GM12892 (cell line): ENCODE data around the gene CPLX1.
"Not testable (repeated sequence)": the region's sequence is repeated elsewhere in the genome, so short reads cannot be mapped to it uniquely, and the experiment has no call there.

Experiments used
- DNase-seq: peaks from one replicate; pipeline ENCODE4 v3.0.0; 2011; ENCODE audit not compliant: insufficient read length
- FAIRE-seq: peaks from 2 replicates; lab custom pipeline; 2011; peaks lifted over from hg19 to GRCh38; lab: Jason Lieb, UNC
- POLR2A ChIP-seq: IDR thresholded peaks from 2 replicates; pipeline ENCODE4 v1.6.1; 2011; ENCODE audit warnings: low read depth, low read length, control low read depth
- POLR2AphosphoS5 ChIP-seq: IDR thresholded peaks from 2 replicates; pipeline ENCODE4 v1.6.1; 2011; ENCODE audit warnings: low read depth, low read length, control low read depth
- TAF1 ChIP-seq: IDR thresholded peaks from 2 replicates; pipeline ENCODE4 v1.6.1; 2011; ENCODE audit warnings: low read depth, mild to moderate bottlenecking, control low read depth, low read length, borderline replicate concordance

CPLX1 gene

DNA sequence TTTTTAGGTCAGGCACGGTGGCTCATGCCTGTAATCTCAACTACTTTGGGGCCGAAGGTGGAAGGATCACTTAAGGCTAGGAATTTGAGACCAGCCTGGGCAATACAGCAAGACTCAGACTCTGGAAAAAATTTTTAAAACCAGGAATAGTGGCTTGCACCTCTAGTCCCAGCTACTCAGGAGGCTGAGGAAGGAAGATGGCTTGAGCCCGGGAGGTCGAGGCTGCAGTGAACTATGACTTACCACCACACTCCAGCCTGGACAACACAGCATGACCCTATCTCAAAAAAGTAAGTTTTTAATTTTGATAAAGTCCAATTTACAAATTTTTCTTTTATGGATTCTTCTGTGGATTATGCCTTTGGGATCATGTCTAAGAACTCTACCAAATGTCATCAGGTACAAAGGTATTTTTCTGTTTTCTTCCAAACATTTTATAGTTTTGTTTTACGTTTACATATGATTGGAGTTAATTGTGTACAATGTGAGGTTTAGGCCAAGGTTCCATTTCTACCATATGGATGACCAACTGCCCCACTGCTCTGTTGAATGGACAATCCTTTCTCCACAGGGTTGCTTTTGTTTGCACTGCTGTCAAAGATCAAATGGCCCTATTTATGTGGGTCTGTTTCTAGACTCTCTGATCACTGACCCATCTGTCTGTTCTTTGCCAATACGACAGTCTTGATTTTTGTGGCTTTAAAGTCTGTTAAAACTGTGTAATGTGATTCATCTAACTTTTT lies 48.2 kb downstream of the CPLX1 start:
- FAIRE-seq (no peak), DNase-seq (no peak)
- TF ChIP-seq POLR2A, result no peak; the same call in 1 of the 2 replicates

DNA sequence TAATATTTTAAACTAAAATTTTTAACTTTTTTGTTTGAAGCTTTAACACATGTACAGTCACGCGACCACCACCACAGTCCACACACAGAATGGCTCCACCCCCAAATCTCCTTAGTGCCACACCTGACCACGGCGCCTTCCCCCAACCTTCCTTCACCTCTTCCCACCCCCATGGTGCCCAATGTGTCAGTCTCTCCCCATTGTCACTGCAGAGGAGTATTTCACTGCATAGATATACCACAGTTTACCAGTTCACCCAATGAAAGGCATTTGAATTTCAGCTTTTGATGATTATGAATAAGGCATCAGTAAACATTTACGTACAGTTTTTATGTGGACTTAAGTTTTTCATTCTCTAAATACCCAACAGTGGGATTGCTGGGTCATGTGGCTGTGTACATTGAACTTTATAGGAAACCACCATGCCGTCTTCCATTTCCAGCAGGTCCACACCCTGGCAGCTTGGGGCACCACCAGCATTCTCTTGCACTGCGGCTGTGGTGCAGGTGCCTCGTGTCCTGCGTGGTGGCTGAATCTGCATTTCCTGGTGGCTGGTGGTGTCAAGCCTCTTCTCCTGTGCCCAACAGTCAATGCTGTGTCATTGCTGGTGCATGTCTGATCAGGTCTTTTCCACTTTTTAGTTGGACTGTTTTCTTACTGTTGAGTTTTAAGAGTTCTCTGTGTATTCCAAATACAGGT lies 49.0 kb downstream of the CPLX1 start:
- DNase-seq (no peak), FAIRE-seq (no peak)
- TF ChIP-seq POLR2A, result peak; percentile 21; the same call in 1 of the 2 replicates
- TF ChIP-seq TAF1, result no peak
- peak; percentile 46; the same call in 1 of the 2 replicates for TF ChIP-seq POLR2AphosphoS5

GRCh38 chr4:775485-775884 lies 50.4 kb downstream of the CPLX1 start:
- FAIRE-seq, DNase-seq: not testable (repeated sequence)

DNA sequence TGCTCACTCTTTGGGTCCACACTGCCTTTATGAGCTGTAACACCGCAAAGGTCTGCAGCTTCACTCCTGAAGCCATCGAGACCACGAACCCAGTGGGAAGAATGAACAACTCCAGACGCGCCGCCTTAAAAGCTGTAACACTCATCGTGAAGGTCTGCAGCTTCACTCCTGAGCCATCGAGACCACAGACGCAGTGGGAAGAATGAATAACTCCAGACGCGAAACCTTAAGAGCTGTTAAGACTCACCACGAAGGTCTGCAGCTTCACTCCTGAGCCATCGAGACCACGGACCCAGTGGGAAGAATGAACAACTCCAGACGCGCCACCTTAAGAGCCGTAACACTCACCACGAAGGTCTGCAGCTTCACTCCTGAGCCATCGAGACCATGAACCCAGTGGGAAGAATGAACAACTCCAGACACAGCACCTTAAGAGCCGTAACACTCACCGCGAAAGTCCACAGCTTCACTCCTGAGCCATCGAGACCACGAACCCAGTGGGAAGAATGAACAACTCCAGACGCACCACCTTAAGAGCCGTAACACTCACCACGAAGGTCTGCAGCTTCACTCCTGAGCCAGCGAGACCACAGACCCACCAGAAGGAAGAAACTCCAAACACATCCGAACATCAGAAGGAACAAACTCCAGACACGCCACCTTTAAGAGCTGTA lies 51.4 kb downstream of the CPLX1 start:
- not testable (repeated sequence) for DNase-seq, FAIRE-seq

DNA sequence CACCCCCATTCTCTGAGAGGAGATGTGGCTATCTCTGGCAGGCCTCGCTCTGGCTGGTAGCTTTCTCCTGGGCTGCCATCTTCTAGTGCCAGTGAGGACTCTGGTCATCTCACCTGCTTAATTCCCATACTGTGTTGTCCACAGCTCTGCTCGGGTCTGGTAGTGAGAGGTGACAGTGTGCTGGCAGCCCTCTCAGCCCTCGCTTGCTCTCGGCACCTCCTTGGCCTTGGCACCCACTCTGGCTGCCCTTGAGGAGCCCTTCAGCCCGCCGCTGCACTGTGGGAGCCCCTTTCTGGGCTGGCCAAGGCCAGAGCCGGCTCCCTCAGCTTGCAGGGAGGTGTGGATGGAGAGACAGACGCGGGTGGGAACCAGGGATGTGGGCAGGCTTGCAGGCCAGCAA lies 52.7 kb downstream of the CPLX1 start:
- no peak for DNase-seq
- FAIRE-seq, result no peak
- TF ChIP-seq POLR2A (no peak), POLR2AphosphoS5 (no peak), TAF1 (no peak)

DNA sequence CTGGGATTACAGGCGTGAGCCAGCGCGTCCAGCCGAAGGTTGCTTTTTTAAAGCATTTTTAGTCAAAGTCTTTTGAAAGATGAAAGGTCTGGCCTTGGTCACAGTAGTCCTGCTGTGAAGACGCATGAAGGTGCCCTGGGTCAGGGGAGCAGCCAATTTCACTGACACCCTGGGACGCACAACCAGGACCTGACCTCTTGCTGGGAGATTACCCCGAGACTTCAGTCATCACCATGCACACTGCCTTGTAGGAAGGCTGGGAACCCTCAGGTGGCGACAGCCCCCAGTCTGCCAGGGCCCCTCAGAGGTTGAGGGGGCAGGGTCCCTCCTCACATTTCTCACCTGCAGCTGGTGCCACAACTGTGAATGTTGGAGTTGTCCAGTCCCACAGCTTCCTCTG lies 53.2 kb downstream of the CPLX1 start:
- FAIRE-seq (no peak), DNase-seq (no peak)
- TF ChIP-seq POLR2AphosphoS5 (no peak), TAF1 (no peak), POLR2A (no peak)

GRCh38 chr4:772118-772517 lies 53.8 kb downstream of the CPLX1 start:
- FAIRE-seq (no peak), DNase-seq (no peak)
- TF ChIP-seq POLR2AphosphoS5 (no peak), POLR2A (no peak), TAF1 (no peak)

DNA sequence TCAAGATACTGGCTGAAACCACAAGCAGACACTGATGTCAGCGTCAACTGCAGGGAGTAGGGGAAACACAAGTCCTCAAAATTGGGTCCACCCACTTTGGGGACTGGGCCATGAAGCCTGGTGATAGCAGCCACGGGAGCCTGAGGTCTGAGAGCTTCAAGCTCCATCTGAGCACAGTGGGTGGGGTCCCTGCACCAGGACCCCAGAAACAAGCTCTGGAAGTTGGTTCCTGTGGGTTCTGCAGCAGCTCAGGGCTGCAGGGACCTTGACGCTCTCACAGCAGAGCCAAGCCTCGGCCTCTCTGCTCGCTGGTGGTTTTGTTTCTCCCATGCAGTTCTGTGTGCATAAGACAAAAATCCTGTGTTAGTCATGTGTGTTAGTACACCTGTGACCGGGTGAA lies 54.5 kb downstream of the CPLX1 start:
- no peak for FAIRE-seq
- TF ChIP-seq POLR2AphosphoS5 (no peak), POLR2A (no peak), TAF1 (no peak)
- no peak for DNase-seq

DNA sequence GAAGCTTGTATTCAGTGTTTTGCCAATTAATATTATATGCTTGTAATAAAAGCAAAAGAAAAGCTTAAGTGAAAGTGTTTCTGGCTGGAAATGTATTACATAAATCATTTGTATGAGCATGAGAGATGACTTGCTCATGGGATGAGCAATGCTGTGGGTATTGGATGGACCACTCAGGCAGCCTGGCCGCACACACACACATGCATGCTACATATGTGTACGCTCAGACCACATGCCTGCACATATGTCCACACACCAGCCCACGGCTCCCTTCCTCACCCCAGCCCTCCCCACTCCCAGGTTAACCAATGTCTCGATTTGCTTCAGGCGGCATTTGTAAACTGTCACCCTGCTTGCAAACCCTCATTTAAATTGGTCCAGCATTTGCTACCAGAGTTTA lies 55.9 kb downstream of the CPLX1 start:
- FAIRE-seq, result no peak
- no peak for TF ChIP-seq POLR2A
- no peak for TF ChIP-seq TAF1
- no peak; the same call in 1 of the 2 replicates for TF ChIP-seq POLR2AphosphoS5
- no peak for DNase-seq

DNA sequence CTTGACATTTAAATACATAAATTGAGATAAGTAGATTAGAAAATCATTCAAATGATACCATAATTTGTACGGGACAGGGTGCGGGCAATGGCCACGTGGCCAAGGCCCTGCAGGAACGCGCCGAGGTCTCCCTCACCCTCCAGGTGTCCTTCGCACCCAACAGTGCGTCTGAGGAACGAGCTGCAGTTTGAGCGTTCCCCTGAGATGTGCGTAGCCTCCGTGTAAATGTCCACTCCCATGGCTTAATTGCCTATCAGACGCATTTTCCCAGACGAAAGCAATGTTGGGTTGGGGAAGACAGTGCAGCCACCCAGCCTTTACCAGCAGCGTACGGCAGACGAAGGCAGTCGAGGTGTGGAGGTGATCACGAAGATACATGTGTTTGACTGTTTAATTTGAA lies 56.4 kb downstream of the CPLX1 start:
- no peak for TF ChIP-seq TAF1
- TF ChIP-seq POLR2AphosphoS5, result peak; percentile 19; the same call in 1 of the 2 replicates
- TF ChIP-seq POLR2A, result peak; percentile 12; the same call in 1 of the 2 replicates
- FAIRE-seq (no peak), DNase-seq (no peak)

GRCh38 chr4:768995-769394 lies 56.9 kb downstream of the CPLX1 start:
- FAIRE-seq, result no peak
- no peak for DNase-seq
- no peak for TF ChIP-seq TAF1
- TF ChIP-seq POLR2AphosphoS5, result no peak
- no peak for TF ChIP-seq POLR2A

DNA sequence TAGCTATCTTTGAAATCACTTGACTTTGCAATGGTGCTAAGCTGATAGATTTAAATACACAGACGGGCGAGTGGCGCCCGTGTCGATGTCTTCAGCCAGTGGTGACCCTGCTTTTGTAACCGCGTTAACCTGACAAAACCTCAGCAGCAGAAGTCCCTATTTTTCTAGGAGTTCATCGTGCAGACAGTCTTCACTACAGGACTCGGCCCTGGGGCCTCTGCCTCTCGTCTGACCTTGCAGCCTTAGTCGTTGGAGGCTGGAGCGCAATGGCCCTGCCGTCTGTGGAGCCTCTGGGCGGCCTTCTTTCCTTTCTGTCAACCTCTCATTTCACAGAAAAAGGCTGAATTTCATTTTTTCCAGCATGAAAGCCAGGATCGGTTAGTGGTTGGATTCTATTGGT lies 57.9 kb downstream of the CPLX1 start:
- TF ChIP-seq POLR2AphosphoS5 (no peak), POLR2A (no peak), TAF1 (no peak)
- no peak for DNase-seq
- FAIRE-seq, result no peak
